Measurements from ENCODE around the gene PLXNA2.

Gene PLXNA2

DNA sequence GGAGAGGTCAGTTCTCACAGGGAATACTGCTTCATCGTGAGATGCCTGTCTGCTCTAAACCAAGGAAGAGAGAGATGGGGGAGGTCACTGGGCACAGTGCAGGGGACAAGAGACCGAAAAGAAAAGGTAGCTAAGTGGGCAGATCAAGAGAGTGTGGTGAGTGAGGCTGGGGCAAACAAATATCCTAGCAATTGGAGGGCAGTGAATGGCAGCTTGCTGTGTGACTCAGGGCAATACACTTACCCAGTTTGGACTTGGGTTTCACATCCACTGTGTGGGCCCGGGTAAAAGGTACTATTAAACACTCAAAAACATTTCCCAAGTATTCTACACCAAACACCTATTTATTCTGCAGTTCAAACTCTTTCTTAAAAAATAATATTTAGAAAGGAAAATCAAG is 10.2 kb downstream of the PLXNA2 start:
- no peaks in the 10 kb centered on the region for H3K4me1 ChIP-seq (ENCODE audit: insufficient read depth, low read length)

DNA sequence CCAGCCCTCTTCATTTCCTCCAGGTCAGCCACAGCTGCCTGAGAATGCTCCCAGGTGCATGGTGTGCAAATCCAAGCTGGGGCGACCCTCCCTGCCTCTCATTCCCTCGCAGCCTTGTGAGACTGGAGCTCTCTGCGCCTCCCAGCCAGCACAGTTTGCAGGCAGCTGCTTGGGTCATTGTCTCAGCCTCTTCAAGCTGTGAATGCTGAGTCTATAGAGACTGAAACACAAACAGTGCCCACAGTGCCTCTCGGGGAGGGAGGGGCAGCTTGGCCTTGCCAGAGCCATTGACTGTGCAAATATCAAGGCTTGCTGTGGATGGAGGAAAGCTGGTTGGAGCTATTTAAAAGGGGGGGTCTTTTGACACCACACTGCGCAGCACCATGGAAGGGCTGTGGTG is 10.6 kb downstream of the PLXNA2 start:
- H3K79me2 ChIP-seq (ENCODE audit: insufficient read depth, low read length), result no peaks in the 10 kb centered on the region
- H2AFZ ChIP-seq (ENCODE audit: low read depth, low read length), result no peak overlapping the region
- H3K36me3 ChIP-seq (ENCODE audit: insufficient read depth, low read length), result no peaks in the 10 kb centered on the region
- H3K4me3 ChIP-seq (ENCODE audit: low read depth in 1 of 2, low read length in 2 of 2), result no peak overlapping the region
- H3K9ac ChIP-seq (ENCODE audit: low read depth, low read length), result no peak overlapping the region
- peaks cover 6% of the 10 kb centered on the region; the same call in 1 of the 2 replicates for H4K20me1 ChIP-seq (ENCODE audit: insufficient read depth, low read length)
- no peak overlapping the region for H3K4me2 ChIP-seq (ENCODE audit: insufficient read depth, low read length)
- no peak for DNase-seq
- H3K27ac ChIP-seq (ENCODE audit: low read length), result no peak overlapping the region
- no peak for ATAC-seq (ENCODE audit: insufficient read depth, low read depth)
- no peak for TF ChIP-seq EZH2 (IDR thresholded peaks at IDR 0.05; ENCODE audit: borderline replicate concordance, low read depth, low read length, severe bottlenecking)
- TF ChIP-seq, protein P1, sequence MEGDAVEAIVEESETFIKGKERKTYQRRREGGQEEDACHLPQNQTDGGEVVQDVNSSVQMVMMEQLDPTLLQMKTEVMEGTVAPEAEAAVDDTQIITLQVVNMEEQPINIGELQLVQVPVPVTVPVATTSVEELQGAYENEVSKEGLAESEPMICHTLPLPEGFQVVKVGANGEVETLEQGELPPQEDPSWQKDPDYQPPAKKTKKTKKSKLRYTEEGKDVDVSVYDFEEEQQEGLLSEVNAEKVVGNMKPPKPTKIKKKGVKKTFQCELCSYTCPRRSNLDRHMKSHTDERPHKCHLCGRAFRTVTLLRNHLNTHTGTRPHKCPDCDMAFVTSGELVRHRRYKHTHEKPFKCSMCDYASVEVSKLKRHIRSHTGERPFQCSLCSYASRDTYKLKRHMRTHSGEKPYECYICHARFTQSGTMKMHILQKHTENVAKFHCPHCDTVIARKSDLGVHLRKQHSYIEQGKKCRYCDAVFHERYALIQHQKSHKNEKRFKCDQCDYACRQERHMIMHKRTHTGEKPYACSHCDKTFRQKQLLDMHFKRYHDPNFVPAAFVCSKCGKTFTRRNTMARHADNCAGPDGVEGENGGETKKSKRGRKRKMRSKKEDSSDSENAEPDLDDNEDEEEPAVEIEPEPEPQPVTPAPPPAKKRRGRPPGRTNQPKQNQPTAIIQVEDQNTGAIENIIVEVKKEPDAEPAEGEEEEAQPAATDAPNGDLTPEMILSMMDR (IDR thresholded peaks at IDR 0.05; ENCODE audit: borderline replicate concordance, extremely low read depth, low read length, poor library complexity, severe bottlenecking), result no peak
- peaks cover 70% of the 10 kb centered on the region for H3K27me3 ChIP-seq (ENCODE audit: insufficient read depth, low read length, poor library complexity)
- no peaks in the 10 kb centered on the region for H3K9me3 ChIP-seq (ENCODE audit: insufficient read depth, low read length, severe bottlenecking)
- H3K4me1 ChIP-seq (ENCODE audit: insufficient read depth, low read length), result no peaks in the 10 kb centered on the region

More for the DNA sequence above, 10.2 kb downstream of the PLXNA2 start:
- peaks cover 69% of the 10 kb centered on the region for H3K27me3 ChIP-seq (ENCODE audit: insufficient read depth, low read length, poor library complexity)
- DNase-seq (no peak), ATAC-seq (ENCODE audit: insufficient read depth, low read depth) (no peak)
- no peaks in the 10 kb centered on the region for H3K9me3 ChIP-seq (ENCODE audit: insufficient read depth, low read length, severe bottlenecking)
- no peaks in the 10 kb centered on the region for H3K79me2 ChIP-seq (ENCODE audit: insufficient read depth, low read length)
- no peak overlapping the region for H3K27ac ChIP-seq (ENCODE audit: low read length)
- H3K4me2 ChIP-seq (ENCODE audit: insufficient read depth, low read length), result no peak overlapping the region
- peaks cover 6% of the 10 kb centered on the region; the same call in 1 of the 2 replicates for H4K20me1 ChIP-seq (ENCODE audit: insufficient read depth, low read length)
- no peak for TF ChIP-seq EZH2 (IDR thresholded peaks at IDR 0.05; ENCODE audit: borderline replicate concordance, low read depth, low read length, severe bottlenecking)
- TF ChIP-seq, protein P1 (IDR thresholded peaks at IDR 0.05; ENCODE audit: borderline replicate concordance, extremely low read depth, low read length, poor library complexity, severe bottlenecking), result no peak
- H3K9ac ChIP-seq (ENCODE audit: low read depth, low read length), result no peak overlapping the region
- no peaks in the 10 kb centered on the region for H3K36me3 ChIP-seq (ENCODE audit: insufficient read depth, low read length)
- H3K4me3 ChIP-seq (ENCODE audit: low read depth in 1 of 2, low read length in 2 of 2), result no peak overlapping the region
- no peak overlapping the region for H2AFZ ChIP-seq (ENCODE audit: low read depth, low read length)

DNA sequence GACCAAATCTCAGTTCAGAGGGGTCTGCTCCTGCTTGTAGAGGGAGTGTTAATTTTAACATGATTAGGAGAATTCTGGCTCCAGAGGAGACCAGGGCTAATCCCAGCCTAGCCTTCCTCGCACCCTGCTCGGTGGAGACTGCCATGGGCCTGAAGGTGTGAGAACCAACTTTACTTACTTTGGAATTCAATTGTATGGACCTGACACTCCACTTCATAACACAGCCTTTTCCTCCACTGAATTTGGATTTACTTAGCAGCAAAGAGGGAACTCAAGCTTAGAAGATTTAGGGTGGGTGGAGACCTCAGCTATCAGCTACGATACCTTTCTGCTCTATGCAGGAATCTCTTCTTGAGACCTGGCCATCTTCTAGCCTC is 11.5 kb downstream of the PLXNA2 start:
- H3K79me2 ChIP-seq (ENCODE audit: insufficient read depth, low read length), result no peaks in the 10 kb centered on the region

More for the DNA sequence above, 11.5 kb downstream of the PLXNA2 start:
- H3K4me3 ChIP-seq (ENCODE audit: low read depth in 1 of 2, low read length in 2 of 2), result no peak overlapping the region
- ATAC-seq (ENCODE audit: insufficient read depth, low read depth) (no peak), DNase-seq (no peak)
- H3K9me3 ChIP-seq (ENCODE audit: insufficient read depth, low read length, severe bottlenecking), result no peaks in the 10 kb centered on the region
- H2AFZ ChIP-seq (ENCODE audit: low read depth, low read length), result no peak overlapping the region
- H3K9ac ChIP-seq (ENCODE audit: low read depth, low read length), result no peak overlapping the region
- no peaks in the 10 kb centered on the region for H3K4me1 ChIP-seq (ENCODE audit: insufficient read depth, low read length)
- TF ChIP-seq EZH2 (IDR thresholded peaks at IDR 0.05; ENCODE audit: borderline replicate concordance, low read depth, low read length, severe bottlenecking), result no peak
- TF ChIP-seq, protein P1 (IDR thresholded peaks at IDR 0.05; ENCODE audit: borderline replicate concordance, extremely low read depth, low read length, poor library complexity, severe bottlenecking), result no peak
- peaks cover 6% of the 10 kb centered on the region; the same call in 1 of the 2 replicates for H4K20me1 ChIP-seq (ENCODE audit: insufficient read depth, low read length)
- H3K27ac ChIP-seq (ENCODE audit: low read length), result no peak overlapping the region
- H3K4me2 ChIP-seq (ENCODE audit: insufficient read depth, low read length), result no peak overlapping the region
- peaks cover 68% of the 10 kb centered on the region for H3K27me3 ChIP-seq (ENCODE audit: insufficient read depth, low read length, poor library complexity)
- no peaks in the 10 kb centered on the region for H3K36me3 ChIP-seq (ENCODE audit: insufficient read depth, low read length)
